Neural progenitor cell (in vitro differentiated cells): Measurements from ENCODE around the gene STEAP3. TPM values are rescaled to one million over a fixed set of nuclear protein-coding genes. Genes with fewer than 3 reads are reported as not detected.

ENCODE experiments used
- DNase-seq: peaks from one replicate; pipeline ENCODE4 v3.0.0-alpha.2; 2016; ENCODE audit warnings: low spot score
- H2AFZ ChIP-seq: fragments of 200-600 bp; sonication (generic); replicated peaks from 2 replicates; pipeline ENCODE4 v1.6.1; 2016; ENCODE audit warnings: antibody characterized with exemption
- H3F3A ChIP-seq: fragments of 200-600 bp; sonication (generic); 2 replicates; pipeline ENCODE4 v1.6.1; 2016; ENCODE audit warnings: antibody characterized with exemption, low read depth
- H3K27ac ChIP-seq: fragments of 200-600 bp; sonication (generic); 2 replicates; pipeline ENCODE4 v1.5.1; 2016; ENCODE audit warnings: mild to moderate bottlenecking
- H3K27me3 ChIP-seq: fragments of 200-600 bp; sonication (generic); 2 replicates; pipeline ENCODE4 v1.6.1; 2016; ENCODE audit warnings: mild to moderate bottlenecking, moderate library complexity
- H3K36me3 ChIP-seq: fragments of 200-600 bp; sonication (generic); 2 replicates; pipeline ENCODE4 v1.5.1; 2016
- H3K4me1 ChIP-seq: fragments of 200-600 bp; sonication (generic); 2 replicates; pipeline ENCODE4 v1.6.1; 2016; ENCODE audit warnings: mixed run types
- H3K4me2 ChIP-seq: fragments of 200-600 bp; sonication (generic); 2 replicates; pipeline ENCODE4 v1.6.1; 2016
- H3K4me3 ChIP-seq: fragments of 200-600 bp; sonication (generic); 2 replicates; pipeline ENCODE4 v1.5.1; 2016
- H3K79me2 ChIP-seq: fragments of 200-600 bp; sonication (generic); 2 replicates; pipeline ENCODE4 v1.6.1; 2016; ENCODE audit warnings: low read depth
- H3K9ac ChIP-seq: fragments of 200-600 bp; sonication (generic); 2 replicates; pipeline ENCODE4 v1.6.1; 2016
- H3K9me3 ChIP-seq: fragments of 200-600 bp; sonication (generic); 2 replicates; pipeline ENCODE4 v1.5.1; 2016; ENCODE audit warnings: low read depth
- H4K20me1 ChIP-seq: fragments of 200-600 bp; sonication (generic); 2 replicates; pipeline ENCODE4 v1.6.1; 2016; ENCODE audit warnings: low read depth
- H3K27ac Mint-ChIP-seq: 3 replicates; pipeline ENCODE4 v1.8.0; 2021; ENCODE audit warnings: mixed read lengths
- H3K27me3 Mint-ChIP-seq: 2 replicates; pipeline ENCODE4 v1.8.0; 2022; ENCODE audit warnings: low read depth, mild to moderate bottlenecking, inconsistent platforms, moderate library complexity, mixed read lengths; ENCODE audit not compliant: insufficient read depth
- H3K36me3 Mint-ChIP-seq: 3 replicates; pipeline ENCODE4 v1.8.0; 2021; ENCODE audit warnings: mixed read lengths
- H3K4me1 Mint-ChIP-seq: 3 replicates; pipeline ENCODE4 v1.8.0; 2021; ENCODE audit warnings: mixed read lengths
- H3K4me3 Mint-ChIP-seq: 3 replicates; pipeline ENCODE4 v1.8.0; 2021; ENCODE audit warnings: mild to moderate bottlenecking, moderate library complexity, mixed read lengths
- H3K9me3 Mint-ChIP-seq: 3 replicates; pipeline ENCODE4 v1.8.0; 2020; ENCODE audit warnings: mixed read lengths
- CTCF ChIP-seq: fragments of 200-600 bp; sonication (generic); IDR thresholded peaks from 2 replicates; pipeline ENCODE4 v1.5.1; 2017; ENCODE audit warnings: antibody characterized with exemption, mild to moderate bottlenecking
- EZH2 ChIP-seq: fragments of 200-600 bp; sonication (generic); IDR thresholded peaks from 2 replicates; pipeline ENCODE4 v1.6.1; 2017; ENCODE audit warnings: antibody characterized with exemption, mild to moderate bottlenecking, moderate library complexity
- EZH2phosphoT487 ChIP-seq: fragments of 200-600 bp; sonication (generic); IDR thresholded peaks from 2 replicates; pipeline ENCODE4 v1.6.1; 2017; ENCODE audit warnings: antibody characterized with exemption
- total RNA-seq: library from RNA; depleted of rRNA; stranded (reverse); fragments of >200 nt; gene quantifications from 2 replicates; pipeline ENCODE4 v1.2.3, GENCODE V29; 2015; ENCODE audit warnings: low replicate concordance

STEAP3 gene
- total RNA-seq, 1 donor from 2014 or later, result 0.30 TPM

DNA sequence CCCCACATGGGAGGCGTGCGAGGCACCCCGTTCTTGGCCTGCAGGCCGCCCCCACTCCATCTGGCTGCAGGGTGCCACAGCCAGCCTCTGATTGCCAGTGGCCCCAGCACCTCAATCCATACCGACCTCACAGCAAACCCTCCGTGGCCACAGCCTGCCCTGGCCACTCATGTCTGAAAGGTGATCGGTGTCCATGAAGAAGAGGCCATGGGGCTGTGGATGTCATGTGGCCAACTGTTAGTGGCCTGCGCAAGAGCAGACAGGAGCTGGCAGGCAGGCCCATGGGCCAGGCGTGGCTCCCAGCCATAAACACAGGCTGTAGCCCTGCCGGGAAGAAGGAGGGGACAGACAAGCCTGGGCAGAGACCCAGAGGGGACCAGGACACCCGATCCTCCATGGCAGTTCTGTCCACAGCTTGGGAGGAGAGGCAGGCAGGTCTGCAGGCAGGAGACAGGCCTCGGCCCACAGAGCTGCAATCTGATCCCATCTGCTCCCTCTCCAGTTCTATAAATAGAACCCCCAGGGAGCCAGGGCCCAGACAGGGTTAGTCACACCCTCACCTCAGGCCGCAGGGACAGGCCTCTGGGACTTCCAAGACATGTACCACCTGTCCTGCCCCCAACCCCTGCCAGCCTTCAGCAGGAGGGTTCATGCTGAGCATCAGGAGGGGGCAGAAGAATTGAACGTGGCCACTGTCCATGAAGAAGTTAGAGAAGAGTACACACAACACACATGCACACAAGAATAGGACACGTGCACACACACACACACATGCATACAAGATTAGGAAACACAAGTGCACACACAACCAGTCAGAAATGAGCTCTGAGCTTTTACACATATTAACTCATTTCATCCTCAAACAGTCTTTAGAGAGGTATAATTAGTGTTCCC lies 16.9 kb downstream of the STEAP3 start:
- no peaks in the 10 kb centered on the region for H3F3A ChIP-seq
- peaks cover 12% of the 10 kb centered on the region for H3K4me1 Mint-ChIP-seq
- H3K9ac ChIP-seq, result no peak overlapping the region
- peak; percentile 37 for DNase-seq
- peaks cover 12% of the 10 kb centered on the region for H3K27me3 Mint-ChIP-seq
- H3K9me3 Mint-ChIP-seq, result peaks cover 2% of the 10 kb centered on the region
- TF ChIP-seq EZH2phosphoT487 (no peak), EZH2 (no peak), CTCF (no peak)
- H3K4me3 ChIP-seq, result no peak overlapping the region
- no peaks in the 10 kb centered on the region for H3K36me3 Mint-ChIP-seq
- peaks cover 13% of the 10 kb centered on the region for H3K4me1 ChIP-seq
- H3K27me3 ChIP-seq, result no peaks in the 10 kb centered on the region
- H3K27ac ChIP-seq, result no peak overlapping the region
- H3K27ac Mint-ChIP-seq, result no peak overlapping the region
- no peaks in the 10 kb centered on the region for H3K9me3 ChIP-seq
- no peaks in the 10 kb centered on the region for H4K20me1 ChIP-seq
- H2AFZ ChIP-seq, result no peak overlapping the region
- no peak overlapping the region for H3K4me2 ChIP-seq
- no peaks in the 10 kb centered on the region for H3K79me2 ChIP-seq
- no peak overlapping the region for H3K4me3 Mint-ChIP-seq
- H3K36me3 ChIP-seq, result no peaks in the 10 kb centered on the region

- no peaks in the 10 kb centered on the region for H3K36me3 Mint-ChIP-seq
- TF ChIP-seq EZH2 (no peak), EZH2phosphoT487 (no peak), CTCF (no peak)
- Histone ChIP-seq H2AFZ (no peak overlapping the region), H3K4me3 (no peak overlapping the region), H3K4me2 (no peak overlapping the region), H3K9ac (no peak overlapping the region), H4K20me1 (no peaks in the 10 kb centered on the region), H3F3A (no peaks in the 10 kb centered on the region), H3K79me2 (no peaks in the 10 kb centered on the region), H3K27me3 (no peaks in the 10 kb centered on the region), H3K9me3 (no peaks in the 10 kb centered on the region), H3K4me1 (peaks cover 13% of the 10 kb centered on the region), H3K27ac (no peak overlapping the region), H3K36me3 (no peaks in the 10 kb centered on the region)
- no peak overlapping the region for H3K4me3 Mint-ChIP-seq
- no peak overlapping the region for H3K27ac Mint-ChIP-seq
- peaks cover 12% of the 10 kb centered on the region for H3K4me1 Mint-ChIP-seq
- H3K9me3 Mint-ChIP-seq, result peaks cover 7% of the 10 kb centered on the region
- DNase-seq, result no peak
- H3K27me3 Mint-ChIP-seq, result peaks cover 12% of the 10 kb centered on the region
Observed at GRCh38 chr2:119241205-119241532, 17.5 kb downstream of the STEAP3 start.

DNA sequence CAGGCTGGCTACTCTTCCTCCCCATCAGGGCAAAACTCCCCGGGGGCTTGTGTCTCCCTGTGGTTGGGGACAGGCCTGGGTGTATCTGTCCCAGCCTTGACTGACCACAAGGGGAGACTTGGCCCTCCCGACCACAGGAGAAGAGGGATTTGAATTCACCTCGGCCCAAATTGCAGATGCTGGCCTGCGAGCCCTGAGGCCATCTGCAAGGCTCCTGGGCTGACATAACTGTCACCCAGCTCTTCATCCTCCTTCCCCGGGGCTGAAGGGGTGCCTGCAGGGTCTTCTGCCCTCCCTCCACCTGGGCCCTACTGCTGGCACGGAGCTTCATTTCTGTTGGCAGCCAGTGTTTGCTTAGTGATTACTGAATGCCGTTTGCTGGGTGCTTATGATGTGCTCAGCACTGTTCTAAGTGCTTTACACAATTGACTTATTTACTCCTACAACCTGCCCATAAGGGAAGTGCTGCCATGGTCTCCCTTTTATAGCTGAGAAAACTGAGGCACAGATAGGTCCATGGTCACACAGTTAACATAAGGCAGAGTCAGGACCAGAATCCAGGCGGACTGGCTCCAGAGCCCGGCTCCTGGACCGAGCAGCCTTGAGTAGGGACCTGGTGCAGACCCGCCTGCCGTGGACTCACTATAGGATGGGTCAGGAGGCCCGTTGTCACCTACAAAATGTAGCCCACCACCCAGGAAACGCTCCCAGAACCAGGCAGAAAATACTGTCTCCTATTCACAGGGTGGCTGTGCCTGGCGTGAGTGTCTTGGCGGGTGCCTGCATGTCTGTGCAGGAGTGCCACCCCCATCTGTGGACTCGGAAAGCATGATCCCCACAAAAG lies 18.9 kb downstream of the STEAP3 start:
- no peak for DNase-seq
- Mint-ChIP-seq H3K27ac (no peak overlapping the region), H3K4me1 (peaks cover 8% of the 10 kb centered on the region), H3K27me3 (peaks cover 8% of the 10 kb centered on the region), H3K36me3 (no peaks in the 10 kb centered on the region), H3K4me3 (no peak overlapping the region), H3K9me3 (peaks cover 7% of the 10 kb centered on the region)
- Histone ChIP-seq H2AFZ (no peak overlapping the region), H3K4me1 (peaks cover 13% of the 10 kb centered on the region), H3K27ac (no peak overlapping the region), H3K27me3 (no peaks in the 10 kb centered on the region), H3K4me2 (no peak overlapping the region), H3F3A (no peaks in the 10 kb centered on the region), H3K9me3 (no peaks in the 10 kb centered on the region), H3K9ac (no peak overlapping the region), H3K4me3 (no peak overlapping the region), H4K20me1 (no peaks in the 10 kb centered on the region), H3K36me3 (no peaks in the 10 kb centered on the region), H3K79me2 (no peaks in the 10 kb centered on the region)
- no peak for TF ChIP-seq CTCF
- TF ChIP-seq EZH2phosphoT487, result no peak
- no peak for TF ChIP-seq EZH2
